Stimulated activated CD8-positive, alpha-beta memory T cell treated with anti-CD3 and anti-CD28 coated beads, Interleukin-12 subunit alpha, Interleukin-12 subunit beta, amount 100 ng/mL, for 4 hours (primary cell): ENCODE results near the gene GYPE.
"Not testable (repeated sequence)": the region's sequence is repeated elsewhere in the genome, so short reads cannot be mapped to it uniquely, and the experiment has no call there.

Source experiments
- DNase-seq: peaks from one replicate; pipeline ENCODE4 v3.0.0-alpha.2; 2020; ENCODE audit warnings: low read depth

Gene GYPE

GRCh38 chr4:143905440-143905839 is at the start of gene GYPE:
Gene GYPE (minus strand): TSS chr4:143905559. CDS start chr4:143905507, 52 bp downstream.
- not testable (repeated sequence) for DNase-seq

- not testable (repeated sequence) for DNase-seq
Measured at GRCh38 chr4:143951458-143951972, 46.2 kb upstream of the GYPE start.

- DNase-seq, result not testable (repeated sequence)
Measured at GRCh38 chr4:143950967-143951366, 45.6 kb upstream of the GYPE start.

GRCh38 chr4:143950185-143950584 is 44.8 kb upstream of the GYPE start:
- not testable (repeated sequence) for DNase-seq

- DNase-seq, result not testable (repeated sequence)
Measured at GRCh38 chr4:143947493-143947892, 42.1 kb upstream of the GYPE start.

GRCh38 chr4:143940708-143941107 is 35.3 kb upstream of the GYPE start:
- DNase-seq, result not testable (repeated sequence)

GRCh38 chr4:143939528-143939927 is 34.2 kb upstream of the GYPE start:
- no peak for DNase-seq

GRCh38 chr4:143938890-143939289 is 33.5 kb upstream of the GYPE start:
- DNase-seq, result not testable (repeated sequence)

- no peak for DNase-seq
Measured at GRCh38 chr4:143921181-143921580, 15.8 kb upstream of the GYPE start.

- not testable (repeated sequence) for DNase-seq
Measured at GRCh38 chr4:143916485-143916884, 11.1 kb upstream of the GYPE start.

- DNase-seq, result not testable (repeated sequence)
Measured at GRCh38 chr4:143912478-143912877, 7.1 kb upstream of the GYPE start.

GRCh38 chr4:143911528-143912417 is 6.4 kb upstream of the GYPE start:
- not testable (repeated sequence) for DNase-seq

GRCh38 chr4:143910906-143911305 is 5.5 kb upstream of the GYPE start:
- DNase-seq, result not testable (repeated sequence)

GRCh38 chr4:143907811-143908210 is 2.5 kb upstream of the GYPE start:
- DNase-seq, result not testable (repeated sequence)

- not testable (repeated sequence) for DNase-seq
Measured at GRCh38 chr4:143904431-143904830, 928 bp downstream of the GYPE start.

GRCh38 chr4:143890323-143890722 is 15.0 kb downstream of the GYPE start:
- DNase-seq, result not testable (repeated sequence)

GRCh38 chr4:143888189-143888588 is 17.2 kb downstream of the GYPE start:
- not testable (repeated sequence) for DNase-seq

- not testable (repeated sequence) for DNase-seq
Measured at GRCh38 chr4:143884965-143885364, 20.4 kb downstream of the GYPE start.

- no peak for DNase-seq
Measured at GRCh38 chr4:143883529-143883928, 21.8 kb downstream of the GYPE start.

GRCh38 chr4:143882892-143883291 is 22.5 kb downstream of the GYPE start:
- no peak for DNase-seq

- DNase-seq, result not testable (repeated sequence)
Measured at GRCh38 chr4:143879561-143879960, 25.8 kb downstream of the GYPE start.

- DNase-seq, result not testable (repeated sequence)
Measured at GRCh38 chr4:143875357-143875756, 30.0 kb downstream of the GYPE start.
